CMK (cell line): ENCODE results near the gene IL1F10.

ENCODE experiments used
- DNase-seq: peaks from one replicate; pipeline ENCODE4 v3.0.0-alpha.2; 2010; ENCODE audit warnings: low read depth

IL1F10 gene

DNA sequence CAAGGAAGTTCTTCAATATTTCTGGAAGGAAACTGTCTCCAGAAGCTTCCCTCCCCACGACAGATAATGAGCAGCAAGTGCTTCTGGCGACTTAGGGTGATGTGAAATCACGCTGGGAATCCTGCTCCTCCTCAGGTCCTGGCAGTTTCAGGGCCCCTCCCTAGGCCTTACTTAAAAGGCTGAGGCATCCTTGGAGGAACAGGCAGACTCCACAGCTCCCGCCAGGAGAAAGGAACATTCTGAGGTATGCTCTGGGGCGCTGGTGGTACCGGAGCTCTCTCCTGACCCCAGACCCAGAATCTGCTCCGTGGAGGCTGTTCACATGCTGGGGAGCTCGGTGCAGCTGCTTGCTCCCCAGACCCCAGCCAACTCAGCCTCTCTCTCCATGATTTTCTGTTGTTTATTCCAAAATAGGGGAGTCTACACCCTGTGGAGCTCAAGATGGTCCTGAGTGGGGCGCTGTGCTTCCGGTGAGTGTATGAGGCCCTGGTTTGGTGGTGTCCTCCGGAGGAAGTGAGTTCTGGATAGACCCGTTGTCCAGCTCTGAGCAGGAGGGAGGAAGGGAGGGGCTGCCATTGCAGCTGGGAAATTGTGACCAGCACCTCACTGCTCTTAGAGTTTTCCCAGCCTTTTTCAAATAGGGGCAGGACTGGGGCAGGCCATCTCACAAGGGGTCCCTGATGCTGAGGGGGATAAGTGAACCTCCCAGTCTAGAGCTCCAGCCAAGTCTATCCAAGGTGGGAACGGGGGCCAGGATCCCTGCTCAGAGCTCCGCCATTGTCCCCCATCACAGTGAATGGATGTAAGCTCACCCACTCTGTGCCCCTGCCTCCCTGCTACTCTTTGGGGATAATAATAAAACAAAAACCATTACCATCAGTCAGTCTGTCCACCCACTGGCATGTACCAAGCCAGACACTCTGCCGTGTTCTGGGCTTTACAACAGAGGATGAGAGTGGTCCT lies 8.5 kb upstream of the IL1F10 start, which contains the start of gene IL36RN:
TSS of gene IL36RN (plus strand) at position 201 of the 963 bp plus-strand sequence. CDS start at position 442, 241 bp downstream.
- DNase-seq: no peak

DNA sequence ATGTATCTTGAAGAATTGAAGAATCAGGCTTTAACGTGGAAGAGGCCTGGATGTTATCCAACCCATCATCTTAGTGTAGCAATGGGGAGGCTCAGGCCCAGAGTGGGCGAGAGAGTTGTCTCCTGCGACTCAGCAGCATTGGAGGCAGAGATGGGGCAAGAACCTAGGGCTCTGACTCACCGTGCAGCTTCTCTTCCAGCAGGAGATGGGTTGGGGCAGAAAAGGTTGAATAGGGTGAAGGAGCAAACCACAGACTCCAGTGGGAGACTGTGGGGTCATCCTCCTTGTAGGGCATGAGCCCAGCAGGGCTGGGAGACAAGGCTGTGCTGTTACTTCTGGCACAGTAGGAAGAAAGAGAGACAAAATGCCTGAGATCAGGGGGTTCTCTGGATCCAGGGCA lies 7.4 kb upstream of the IL1F10 start:
- DNase-seq: no peak

DNA sequence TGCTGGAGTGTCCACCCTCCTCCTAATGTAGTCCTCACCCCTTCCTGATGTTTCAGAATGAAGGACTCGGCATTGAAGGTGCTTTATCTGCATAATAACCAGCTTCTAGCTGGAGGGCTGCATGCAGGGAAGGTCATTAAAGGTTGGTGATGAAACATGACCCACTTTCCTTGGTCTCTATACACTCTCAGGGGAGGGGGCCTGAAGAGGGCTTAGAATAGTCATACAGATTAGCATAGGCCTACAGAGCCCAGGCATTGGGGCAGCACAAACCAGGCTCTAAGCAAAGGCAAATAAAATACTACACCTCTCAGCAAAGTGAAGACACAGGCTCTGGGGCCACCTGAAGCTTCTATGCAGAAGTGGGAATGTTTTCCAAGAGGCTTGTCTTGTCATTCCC lies 7.0 kb upstream of the IL1F10 start:
- no peak for DNase-seq

DNA sequence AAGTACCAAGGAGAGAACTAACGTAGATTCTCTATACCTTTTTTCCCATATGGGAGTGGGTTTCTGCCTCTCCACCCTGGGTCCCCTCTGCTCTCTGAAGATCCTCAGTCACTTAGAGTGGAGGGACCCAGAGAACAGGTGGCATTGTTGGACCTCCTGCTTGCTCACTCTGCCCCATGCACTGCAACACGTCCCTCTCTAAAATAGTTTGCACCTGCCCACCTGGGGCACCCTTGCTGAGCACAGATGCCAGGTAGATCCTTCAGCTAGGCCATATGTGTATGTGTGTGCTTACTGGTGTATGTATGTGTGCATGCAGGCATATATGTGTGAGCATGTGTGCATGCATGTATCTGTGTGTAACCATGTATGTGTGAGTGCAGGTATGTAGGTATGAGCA lies 6.5 kb upstream of the IL1F10 start:
- DNase-seq: no peak

DNA sequence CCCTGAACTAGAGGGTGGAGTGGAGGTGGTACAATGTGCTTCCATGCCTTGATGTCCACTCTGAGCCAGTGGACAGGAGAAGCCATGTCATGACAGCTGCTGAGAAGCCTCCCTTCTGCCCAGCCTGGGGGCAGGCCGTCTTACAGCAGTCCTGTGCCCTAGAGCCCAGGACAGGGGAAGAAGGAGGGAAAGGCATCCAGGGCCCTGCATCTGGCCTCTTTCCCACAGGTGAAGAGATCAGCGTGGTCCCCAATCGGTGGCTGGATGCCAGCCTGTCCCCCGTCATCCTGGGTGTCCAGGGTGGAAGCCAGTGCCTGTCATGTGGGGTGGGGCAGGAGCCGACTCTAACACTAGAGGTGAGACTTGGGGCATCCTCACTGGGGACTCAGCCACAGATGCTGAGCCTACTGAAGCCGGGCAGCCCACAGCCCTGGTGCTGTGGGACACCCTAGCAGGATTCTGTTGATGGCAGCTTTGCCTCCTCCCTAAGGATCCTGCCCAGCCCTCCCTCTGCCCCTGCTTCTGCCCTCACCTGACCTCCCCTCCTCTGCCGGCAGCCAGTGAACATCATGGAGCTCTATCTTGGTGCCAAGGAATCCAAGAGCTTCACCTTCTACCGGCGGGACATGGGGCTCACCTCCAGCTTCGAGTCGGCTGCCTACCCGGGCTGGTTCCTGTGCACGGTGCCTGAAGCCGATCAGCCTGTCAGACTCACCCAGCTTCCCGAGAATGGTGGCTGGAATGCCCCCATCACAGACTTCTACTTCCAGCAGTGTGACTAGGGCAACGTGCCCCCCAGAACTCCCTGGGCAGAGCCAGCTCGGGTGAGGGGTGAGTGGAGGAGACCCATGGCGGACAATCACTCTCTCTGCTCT lies 5.6 kb upstream of the IL1F10 start:
- DNase-seq: no peak

DNA sequence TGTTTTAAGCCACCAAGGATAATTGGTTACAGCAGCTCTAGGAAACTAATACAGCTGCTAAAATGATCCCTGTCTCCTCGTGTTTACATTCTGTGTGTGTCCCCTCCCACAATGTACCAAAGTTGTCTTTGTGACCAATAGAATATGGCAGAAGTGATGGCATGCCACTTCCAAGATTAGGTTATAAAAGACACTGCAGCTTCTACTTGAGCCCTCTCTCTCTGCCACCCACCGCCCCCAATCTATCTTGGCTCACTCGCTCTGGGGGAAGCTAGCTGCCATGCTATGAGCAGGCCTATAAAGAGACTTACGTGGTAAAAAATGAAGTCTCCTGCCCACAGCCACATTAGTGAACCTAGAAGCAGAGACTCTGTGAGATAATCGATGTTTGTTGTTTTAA lies 3.5 kb upstream of the IL1F10 start:
- no peak for DNase-seq

DNA sequence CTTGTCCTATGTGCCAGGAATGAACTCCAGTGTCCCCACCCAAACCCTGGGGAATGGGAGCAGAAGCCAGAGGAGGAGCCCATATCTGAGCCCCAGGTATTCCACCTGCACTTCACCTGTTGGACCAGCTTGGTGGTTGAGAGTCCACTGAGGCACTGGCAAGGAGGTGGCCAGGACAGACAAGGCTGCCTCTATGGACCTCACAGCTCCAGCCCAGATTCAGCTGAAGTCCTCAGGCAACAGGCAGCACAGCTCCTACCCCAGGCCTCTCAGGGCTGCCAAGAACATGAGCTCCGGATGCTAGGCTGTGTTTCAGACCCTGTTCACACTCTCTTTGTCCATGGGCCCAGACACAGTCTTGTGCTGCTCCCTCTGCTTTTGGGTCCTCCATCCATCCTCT lies 2.9 kb upstream of the IL1F10 start:
- no peak for DNase-seq

DNA sequence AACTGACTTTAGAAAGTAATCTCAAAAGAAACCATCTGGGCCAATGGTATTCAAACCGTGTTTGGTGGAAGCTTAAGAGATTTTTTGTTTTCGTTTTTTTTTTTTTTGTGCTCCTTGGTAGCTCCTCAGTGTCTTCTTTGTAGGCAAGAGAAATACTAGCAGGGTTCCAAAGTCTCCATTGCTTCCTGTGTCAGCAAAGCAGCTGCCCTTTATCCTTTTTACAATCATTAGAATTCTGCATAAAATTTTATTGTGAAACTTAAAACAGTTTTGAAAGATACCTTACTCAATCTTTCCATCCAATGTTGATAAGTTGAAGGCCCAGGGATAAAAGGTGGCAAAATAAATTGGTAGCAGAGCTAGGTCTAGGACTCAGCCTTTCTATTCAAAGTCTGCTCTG lies 479 bp downstream of the IL1F10 start:
- no peak for DNase-seq

DNA sequence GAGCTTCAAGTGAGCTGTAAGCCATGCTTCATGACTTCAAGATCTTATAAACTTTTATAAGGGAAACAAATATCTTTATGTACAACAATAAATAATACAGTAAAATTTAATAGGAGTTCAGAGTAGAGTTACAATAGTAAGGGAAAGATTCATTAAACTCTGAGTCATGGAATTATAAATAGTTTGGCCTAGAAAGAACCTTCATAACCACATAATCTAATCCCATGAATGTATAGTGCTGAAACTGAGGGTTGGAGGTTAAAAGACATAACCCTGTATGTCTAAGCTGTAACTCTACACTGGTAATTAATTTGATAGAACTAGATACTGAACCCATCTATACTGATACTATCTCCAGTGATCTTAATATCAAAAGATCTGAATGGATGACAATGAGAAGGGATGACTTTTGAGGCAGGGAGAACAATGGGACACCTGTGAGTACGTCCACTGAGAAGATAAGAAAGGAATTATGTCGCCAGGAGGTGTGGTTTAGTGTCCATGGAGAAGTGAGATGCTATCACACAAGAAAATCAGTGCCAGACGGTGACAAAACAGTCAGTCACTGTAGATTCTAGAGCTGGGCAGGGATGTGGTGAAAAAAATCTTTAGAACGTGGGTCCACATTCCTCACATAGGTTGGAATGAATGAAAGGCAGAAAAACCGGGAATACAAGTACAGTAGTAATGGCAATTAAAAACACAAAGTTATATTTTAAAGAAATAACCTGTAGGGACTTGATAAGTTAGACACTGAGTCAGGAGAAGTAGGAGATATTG lies 1.1 kb downstream of the IL1F10 start:
- no peak for DNase-seq

DNA sequence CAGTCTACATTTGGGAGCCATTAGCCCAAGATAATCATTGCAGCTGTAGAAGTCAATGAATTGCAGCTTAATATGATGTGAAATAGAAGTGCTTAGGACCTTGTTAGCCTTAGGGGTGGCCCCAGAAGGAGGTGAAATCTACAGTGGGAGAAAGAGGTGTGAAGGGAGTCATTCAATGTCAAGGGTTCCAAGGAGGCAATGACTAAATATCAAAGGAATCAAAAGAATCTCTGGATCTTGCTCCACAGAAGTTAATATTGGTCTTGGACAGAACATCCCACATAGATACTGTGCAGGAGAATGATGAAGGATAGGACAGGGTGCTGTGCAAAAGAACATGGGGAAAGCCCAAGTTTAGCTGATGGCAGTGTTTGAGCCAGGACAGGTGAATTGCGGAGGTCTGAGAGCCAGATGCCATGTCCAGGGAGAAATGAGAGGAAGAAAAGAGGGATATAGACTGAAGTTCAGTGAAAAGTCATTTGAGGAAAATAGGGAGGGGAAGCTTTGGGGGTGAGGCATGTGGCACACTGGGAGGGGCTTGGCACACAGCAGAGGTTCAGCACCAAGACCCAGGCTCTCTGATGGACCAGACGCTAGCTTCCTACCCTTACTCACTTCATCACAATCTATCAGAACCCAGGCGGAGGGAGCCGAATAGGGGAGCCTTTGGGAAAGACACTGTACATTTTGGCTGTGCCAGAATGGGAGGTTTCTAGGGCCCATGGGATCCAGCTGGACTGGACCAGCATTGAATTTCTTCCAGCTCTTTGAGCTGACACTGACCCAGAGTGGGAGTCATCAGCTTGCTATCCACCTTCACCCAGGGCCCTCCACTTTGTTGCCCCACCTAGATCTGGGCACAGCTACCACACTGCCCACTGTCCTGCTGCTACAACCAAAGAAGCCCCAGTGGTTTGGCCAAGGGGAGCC lies 2.2 kb downstream of the IL1F10 start:
- no peak for DNase-seq

DNA sequence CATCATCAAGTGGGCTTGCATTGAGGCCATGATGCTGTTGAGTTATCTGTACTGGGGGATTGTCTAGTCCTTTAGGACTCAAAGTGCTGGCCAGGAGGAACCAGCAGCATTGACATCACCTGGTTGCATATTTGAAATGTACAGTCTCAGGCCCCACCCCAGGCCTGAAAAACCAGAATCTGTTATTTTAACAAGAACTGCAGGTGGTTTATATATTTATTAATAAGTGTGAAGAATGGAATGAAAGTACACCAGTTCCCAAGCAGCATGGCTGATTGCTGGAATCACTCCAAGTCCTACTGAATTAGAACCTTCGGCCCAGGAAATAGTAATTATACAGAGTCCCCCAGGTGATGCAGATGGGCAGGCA lies 2.8 kb downstream of the IL1F10 start:
- no peak for DNase-seq

DNA sequence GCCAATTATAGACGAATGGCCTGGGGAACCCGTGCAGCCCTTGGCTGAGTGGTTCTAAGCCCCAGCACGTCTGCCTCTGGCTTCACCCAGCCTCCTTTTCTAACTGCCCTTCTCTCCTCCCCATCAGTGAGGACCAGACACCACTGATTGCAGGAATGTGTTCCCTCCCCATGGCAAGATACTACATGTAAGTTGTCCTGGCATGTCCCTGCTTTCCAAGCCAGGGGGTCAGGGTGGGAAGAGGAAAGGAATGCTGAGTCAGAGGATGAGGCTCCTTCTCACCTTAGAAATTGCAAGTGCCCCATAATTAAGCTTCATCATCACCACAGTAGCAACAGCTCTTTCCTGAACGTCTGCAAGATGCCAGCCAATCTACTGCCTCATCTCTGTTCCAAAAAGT lies 4.8 kb downstream of the IL1F10 start:
- DNase-seq: no peak

DNA sequence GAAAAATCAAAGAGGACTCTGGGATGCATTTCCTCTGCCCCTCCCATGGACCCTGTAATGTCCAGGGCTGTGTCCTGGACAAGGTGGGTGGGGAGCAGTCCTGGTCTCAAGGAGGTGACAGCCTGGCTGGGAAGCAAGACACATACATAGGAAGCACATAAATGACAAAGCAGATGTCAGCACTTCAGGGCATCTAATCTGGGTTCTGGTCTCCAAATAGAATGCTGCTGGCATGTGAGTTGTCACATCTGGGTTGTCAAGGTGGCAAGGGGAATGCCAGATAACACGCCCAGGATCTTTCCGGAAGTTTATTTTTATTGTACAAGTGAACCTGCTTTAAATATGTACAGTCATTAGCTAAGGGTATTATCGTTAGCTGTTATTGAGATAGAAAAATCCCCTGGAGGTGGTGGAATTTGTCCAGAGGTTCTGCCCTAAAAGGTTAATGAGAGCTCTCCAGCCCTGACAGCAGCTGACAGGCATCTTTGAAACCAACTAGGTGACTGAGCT lies 5.6 kb downstream of the IL1F10 start:
- DNase-seq: no peak

DNA sequence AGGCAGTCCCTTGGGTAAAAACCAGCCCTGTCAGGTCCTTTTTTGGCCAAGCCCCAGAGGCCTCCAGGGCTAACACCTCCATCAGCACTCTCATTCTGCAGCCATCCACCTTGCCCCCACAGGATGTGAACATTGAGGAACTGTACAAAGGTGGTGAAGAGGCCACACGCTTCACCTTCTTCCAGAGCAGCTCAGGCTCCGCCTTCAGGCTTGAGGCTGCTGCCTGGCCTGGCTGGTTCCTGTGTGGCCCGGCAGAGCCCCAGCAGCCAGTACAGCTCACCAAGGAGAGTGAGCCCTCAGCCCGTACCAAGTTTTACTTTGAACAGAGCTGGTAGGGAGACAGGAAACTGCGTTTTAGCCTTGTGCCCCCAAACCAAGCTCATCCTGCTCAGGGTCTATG lies 7.3 kb downstream of the IL1F10 start:
- DNase-seq: no peak

DNA sequence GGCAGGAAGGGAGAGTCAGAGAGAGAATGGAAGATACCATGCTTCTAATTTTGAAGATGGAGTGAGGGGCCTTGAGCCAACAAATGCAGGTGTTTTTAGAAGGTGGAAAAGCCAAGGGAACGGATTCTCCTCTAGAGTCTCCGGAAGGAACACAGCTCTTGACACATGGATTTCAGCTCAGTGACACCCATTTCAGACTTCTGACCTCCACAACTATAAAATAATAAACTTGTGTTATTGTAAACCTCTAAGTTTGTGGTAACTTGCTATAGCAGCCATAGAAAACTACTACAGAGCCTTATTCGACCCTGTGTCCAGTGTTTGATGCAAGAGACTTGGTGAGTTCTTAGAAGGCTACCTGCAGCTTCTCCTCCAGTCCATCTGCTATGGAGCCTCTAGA lies 7.8 kb downstream of the IL1F10 start:
- DNase-seq: no peak

DNA sequence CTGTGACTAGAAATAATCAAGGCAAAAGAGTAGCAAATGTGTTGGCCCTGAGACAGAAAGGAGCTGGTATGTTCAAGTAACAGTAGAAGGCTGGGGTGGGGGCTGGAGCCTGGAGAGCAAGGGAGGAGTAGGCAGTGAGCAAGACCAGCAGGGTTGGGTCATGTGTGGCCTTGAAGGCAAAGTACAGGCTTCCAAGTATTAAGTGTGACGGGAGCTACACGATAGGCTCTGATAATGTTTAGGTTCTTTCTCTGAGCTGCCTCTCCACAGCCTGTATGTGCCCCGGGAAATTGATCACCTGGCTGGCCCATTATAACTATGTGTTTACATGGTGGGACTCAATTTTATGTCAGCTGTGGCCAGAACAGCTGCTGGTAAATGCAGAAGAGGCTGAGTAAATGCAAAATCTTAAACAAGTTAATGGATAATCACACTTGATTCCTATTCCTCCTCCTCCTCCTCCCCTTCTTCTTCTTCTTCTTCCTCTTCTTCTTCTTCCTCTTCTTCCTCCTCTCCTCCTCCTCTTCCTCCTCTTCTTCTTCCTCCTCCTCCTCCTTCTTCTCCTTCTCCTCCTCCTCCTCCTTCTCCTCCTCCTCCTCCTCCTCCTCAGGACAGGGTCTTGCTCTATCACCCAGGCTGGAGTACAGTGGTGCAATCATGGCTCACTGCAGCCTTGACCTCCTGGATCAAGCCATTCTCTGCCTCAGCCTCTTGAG lies 9.3 kb downstream of the IL1F10 start:
- no peak for DNase-seq

DNA sequence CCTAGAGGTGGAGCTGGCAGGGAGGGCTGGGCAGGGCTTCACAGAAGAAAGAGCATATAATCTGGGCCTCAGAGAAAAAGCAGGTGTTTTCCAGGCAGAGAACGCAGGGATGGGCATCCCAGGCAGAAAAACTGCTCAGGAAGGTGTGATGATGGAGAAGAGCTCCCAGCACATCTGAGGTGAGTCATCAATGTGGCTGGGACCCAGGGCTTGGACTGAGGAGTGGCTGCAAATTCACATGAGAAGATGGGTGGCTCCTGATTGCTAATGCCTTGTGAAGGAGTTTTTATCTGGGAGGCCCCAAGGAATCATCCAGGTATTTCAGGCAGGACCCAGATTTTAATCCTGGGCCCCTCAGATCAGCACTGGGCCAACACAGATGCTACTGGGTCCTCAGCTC lies 10.2 kb downstream of the IL1F10 start:
- DNase-seq: no peak

DNA sequence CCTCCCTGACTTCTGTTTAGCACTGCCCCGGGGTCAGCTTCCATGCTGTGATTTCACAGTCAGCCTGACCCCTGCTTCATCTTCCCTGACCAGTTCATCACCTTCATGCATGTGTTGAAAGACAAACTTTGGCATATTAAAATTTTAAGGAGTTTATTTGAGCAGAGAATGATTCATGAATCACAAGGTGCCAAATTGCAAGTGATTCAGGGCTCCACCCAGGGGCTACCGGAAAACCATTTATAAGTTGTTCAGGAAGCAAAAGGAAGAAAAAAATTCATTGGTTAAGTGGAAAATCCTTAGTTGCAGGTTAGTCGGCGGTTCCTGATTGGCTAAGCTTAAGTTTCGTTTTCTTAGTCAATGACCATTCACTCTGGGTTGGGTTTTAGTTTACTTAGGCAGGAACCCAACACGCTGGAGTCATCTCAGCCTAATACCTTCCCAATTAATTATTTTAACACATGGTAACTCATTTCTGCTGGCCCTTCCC lies 10.6 kb downstream of the IL1F10 start:
- no peak for DNase-seq

DNA sequence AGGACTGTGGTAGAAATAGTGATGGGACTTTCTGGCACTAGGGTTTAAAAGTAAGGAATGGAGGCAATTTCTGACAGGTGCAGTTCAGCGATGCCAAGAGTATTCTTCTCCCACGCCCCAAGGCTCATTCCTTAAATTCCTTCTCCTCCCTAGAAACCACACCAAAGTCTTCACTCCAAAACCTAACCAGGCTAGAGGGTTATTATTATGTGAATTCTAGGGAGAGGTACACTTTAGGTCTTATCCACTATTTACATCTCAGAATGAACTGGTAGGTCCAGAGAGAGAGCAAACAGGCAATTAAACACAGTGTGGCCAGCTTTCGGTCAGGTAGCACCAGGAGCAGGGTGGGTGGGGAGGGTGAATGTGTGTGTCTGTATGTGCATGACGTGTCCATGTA lies 11.4 kb downstream of the IL1F10 start:
- DNase-seq: no peak

DNA sequence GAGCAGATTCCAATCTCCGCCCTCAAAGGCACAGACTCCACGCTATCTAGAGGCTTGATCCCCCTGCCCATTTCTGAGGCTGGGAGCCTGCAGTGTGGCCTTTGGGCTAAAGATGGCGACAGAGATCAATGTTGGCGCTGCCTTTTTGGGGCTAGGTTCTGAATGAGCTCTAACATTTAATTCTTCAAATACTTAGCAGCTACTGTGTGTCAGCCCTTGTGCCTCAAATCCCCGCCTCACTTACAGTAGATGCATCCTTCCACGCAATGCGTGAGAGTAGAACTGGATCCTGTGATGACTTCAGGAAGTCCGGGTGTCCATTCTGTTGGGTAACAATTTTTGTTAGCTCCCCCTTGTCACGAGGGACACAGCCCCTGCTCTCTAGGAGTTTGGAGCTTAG lies 12.4 kb downstream of the IL1F10 start:
- DNase-seq: no peak
